ENCODE data around the gene TSC22D2.

DNA sequence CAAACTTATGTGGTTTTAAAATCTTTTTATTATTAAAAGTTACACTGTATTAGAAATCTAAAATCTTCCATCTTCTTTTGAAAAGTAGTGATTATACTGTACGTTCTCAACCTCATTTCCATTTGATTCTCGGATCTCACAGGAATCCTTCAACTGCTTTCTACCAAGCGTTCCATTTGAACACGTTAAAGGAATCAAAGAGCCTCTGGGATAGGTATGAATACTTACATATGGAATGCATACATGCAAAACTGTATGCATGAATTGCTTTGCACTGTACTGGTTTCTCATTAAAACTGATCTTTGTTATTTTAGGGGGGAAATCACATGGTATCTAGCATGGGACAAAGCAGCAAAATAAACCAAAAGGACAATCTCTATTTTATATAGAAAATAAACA lies 14.8 kb downstream of the TSC22D2 start:
- TF ChIP-seq, protein P1, sequence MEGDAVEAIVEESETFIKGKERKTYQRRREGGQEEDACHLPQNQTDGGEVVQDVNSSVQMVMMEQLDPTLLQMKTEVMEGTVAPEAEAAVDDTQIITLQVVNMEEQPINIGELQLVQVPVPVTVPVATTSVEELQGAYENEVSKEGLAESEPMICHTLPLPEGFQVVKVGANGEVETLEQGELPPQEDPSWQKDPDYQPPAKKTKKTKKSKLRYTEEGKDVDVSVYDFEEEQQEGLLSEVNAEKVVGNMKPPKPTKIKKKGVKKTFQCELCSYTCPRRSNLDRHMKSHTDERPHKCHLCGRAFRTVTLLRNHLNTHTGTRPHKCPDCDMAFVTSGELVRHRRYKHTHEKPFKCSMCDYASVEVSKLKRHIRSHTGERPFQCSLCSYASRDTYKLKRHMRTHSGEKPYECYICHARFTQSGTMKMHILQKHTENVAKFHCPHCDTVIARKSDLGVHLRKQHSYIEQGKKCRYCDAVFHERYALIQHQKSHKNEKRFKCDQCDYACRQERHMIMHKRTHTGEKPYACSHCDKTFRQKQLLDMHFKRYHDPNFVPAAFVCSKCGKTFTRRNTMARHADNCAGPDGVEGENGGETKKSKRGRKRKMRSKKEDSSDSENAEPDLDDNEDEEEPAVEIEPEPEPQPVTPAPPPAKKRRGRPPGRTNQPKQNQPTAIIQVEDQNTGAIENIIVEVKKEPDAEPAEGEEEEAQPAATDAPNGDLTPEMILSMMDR (IDR thresholded peaks at IDR 0.05) = no peak
- TF ChIP-seq, protein P2, sequence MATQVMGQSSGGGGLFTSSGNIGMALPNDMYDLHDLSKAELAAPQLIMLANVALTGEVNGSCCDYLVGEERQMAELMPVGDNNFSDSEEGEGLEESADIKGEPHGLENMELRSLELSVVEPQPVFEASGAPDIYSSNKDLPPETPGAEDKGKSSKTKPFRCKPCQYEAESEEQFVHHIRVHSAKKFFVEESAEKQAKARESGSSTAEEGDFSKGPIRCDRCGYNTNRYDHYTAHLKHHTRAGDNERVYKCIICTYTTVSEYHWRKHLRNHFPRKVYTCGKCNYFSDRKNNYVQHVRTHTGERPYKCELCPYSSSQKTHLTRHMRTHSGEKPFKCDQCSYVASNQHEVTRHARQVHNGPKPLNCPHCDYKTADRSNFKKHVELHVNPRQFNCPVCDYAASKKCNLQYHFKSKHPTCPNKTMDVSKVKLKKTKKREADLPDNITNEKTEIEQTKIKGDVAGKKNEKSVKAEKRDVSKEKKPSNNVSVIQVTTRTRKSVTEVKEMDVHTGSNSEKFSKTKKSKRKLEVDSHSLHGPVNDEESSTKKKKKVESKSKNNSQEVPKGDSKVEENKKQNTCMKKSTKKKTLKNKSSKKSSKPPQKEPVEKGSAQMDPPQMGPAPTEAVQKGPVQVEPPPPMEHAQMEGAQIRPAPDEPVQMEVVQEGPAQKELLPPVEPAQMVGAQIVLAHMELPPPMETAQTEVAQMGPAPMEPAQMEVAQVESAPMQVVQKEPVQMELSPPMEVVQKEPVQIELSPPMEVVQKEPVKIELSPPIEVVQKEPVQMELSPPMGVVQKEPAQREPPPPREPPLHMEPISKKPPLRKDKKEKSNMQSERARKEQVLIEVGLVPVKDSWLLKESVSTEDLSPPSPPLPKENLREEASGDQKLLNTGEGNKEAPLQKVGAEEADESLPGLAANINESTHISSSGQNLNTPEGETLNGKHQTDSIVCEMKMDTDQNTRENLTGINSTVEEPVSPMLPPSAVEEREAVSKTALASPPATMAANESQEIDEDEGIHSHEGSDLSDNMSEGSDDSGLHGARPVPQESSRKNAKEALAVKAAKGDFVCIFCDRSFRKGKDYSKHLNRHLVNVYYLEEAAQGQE (IDR thresholded peaks at IDR 0.05; ENCODE audit: insufficient read depth in 1 of 2, low read depth in 2 of 2, low read length in 1 of 2) = no peak
- no peak for TF ChIP-seq TCF7L2 (IDR thresholded peaks at IDR 0.05; ENCODE audit: low read depth, low read length)
- TF ChIP-seq POLR2AphosphoS5 (IDR thresholded peaks at IDR 0.05; ENCODE audit: low read depth, low read length) = no peak
